ENCODE results near the gene PLK3. TPM values are rescaled to one million over a fixed set of nuclear protein-coding genes. Genes with fewer than 3 reads are reported as not detected.
"Not testable (repeated sequence)": the region's sequence is repeated elsewhere in the genome, so short reads cannot be mapped to it uniquely, and the experiment has no call there.

The PLK3 gene
- total RNA-seq, 4 donors from 2014 or later: 1.8 to 36.6 (median 21.1) TPM

GRCh38 chr1:44811234-44811633, 11.1 kb downstream of the PLK3 start:
- intact Hi-C loops (cut with DNase I; ENCODE audit: low total_unique reads): no loop called here
- TF ChIP-seq CTCF (IDR thresholded peaks at IDR 0.05) (no peak), POLR2A (IDR thresholded peaks at IDR 0.05) (no peak)
- DNase-seq: peak; percentile 11 to 13
- no peak overlapping the region for H3K4me3 ChIP-seq
- no peaks in the 10 kb centered on the region for H3K27me3 ChIP-seq
- no peaks in the 10 kb centered on the region for H3K9me3 ChIP-seq
- H3K4me1 ChIP-seq: peaks cover 21 to 50% of the 10 kb centered on the region in 2 donors
- H3K27ac ChIP-seq: peak overlapping the region; percentile 99 to 100
- no peaks in the 10 kb centered on the region for H3K36me3 ChIP-seq

- Histone ChIP-seq H3K36me3 (no peaks in the 10 kb centered on the region), H3K4me1 (peaks cover 10 to 39% of the 10 kb centered on the region in 2 donors), H3K27me3 (no peaks in the 10 kb centered on the region), H3K4me3 (peak overlapping the region; percentile 27 to 39), H3K27ac (peak overlapping the region; percentile 78 to 99), H3K9me3 (no peaks in the 10 kb centered on the region)
- intact Hi-C loops (cut with DNase I; ENCODE audit: low total_unique reads): no loop called here
- peak in 1 of 2 donors; percentile 33 for DNase-seq
- TF ChIP-seq POLR2A (IDR thresholded peaks at IDR 0.05): no peak
- TF ChIP-seq CTCF (IDR thresholded peaks at IDR 0.05): no peak
Measured at GRCh38 chr1:44812822-44813543, 12.8 kb downstream of the PLK3 start.

- H3K9me3 ChIP-seq; DNase-seq; H3K27me3 ChIP-seq; H3K36me3 ChIP-seq; intact Hi-C loops (cut with DNase I; ENCODE audit: low total_unique reads); H3K27ac ChIP-seq; H3K4me3 ChIP-seq: not testable (repeated sequence)
- peaks cover 0 to 15% of the 10 kb centered on the region in 2 donors for H3K4me1 ChIP-seq
Measured at GRCh38 chr1:44815926-44816325, 15.7 kb downstream of the PLK3 start.

- no peaks in the 10 kb centered on the region for H3K36me3 ChIP-seq
- peaks cover 0 to 3% of the 10 kb centered on the region in 2 donors for H3K4me1 ChIP-seq
- no peaks in the 10 kb centered on the region for H3K9me3 ChIP-seq
- no peak overlapping the region for H3K27ac ChIP-seq
- no peak overlapping the region for H3K4me3 ChIP-seq
- intact Hi-C loops (cut with DNase I; ENCODE audit: low total_unique reads): no loop called here
- no peaks in the 10 kb centered on the region for H3K27me3 ChIP-seq
- no peak for DNase-seq
- TF ChIP-seq CTCF (IDR thresholded peaks at IDR 0.05) (no peak), POLR2A (IDR thresholded peaks at IDR 0.05) (no peak)
Measured at GRCh38 chr1:44817307-44817706, 17.1 kb downstream of the PLK3 start.

GRCh38 chr1:44817771-44818495, 17.8 kb downstream of the PLK3 start:
- intact Hi-C loops (cut with DNase I; ENCODE audit: low total_unique reads): no loop called here
- DNase-seq: no peak

More at GRCh38 chr1:44817771-44818495, 17.8 kb downstream of the PLK3 start:
- Histone ChIP-seq H3K4me3 (no peak overlapping the region), H3K9me3 (no peaks in the 10 kb centered on the region), H3K4me1 (peaks cover 0 to 3% of the 10 kb centered on the region in 2 donors), H3K36me3 (no peaks in the 10 kb centered on the region), H3K27me3 (no peaks in the 10 kb centered on the region), H3K27ac (peak overlapping the region in 1 of 2 donors; percentile 99)
- no peak for TF ChIP-seq CTCF (IDR thresholded peaks at IDR 0.05)
- TF ChIP-seq POLR2A (IDR thresholded peaks at IDR 0.05): no peak

Measured in uterus (tissue), 4 donors.